GM21515 (cell line): ENCODE data around the gene FSTL1.
A peak's percentile ranks its signal among the peaks of the same experiment; 100 is the strongest.
"Not testable (repeated sequence)": the region's sequence is repeated elsewhere in the genome, so short reads cannot be mapped to it uniquely, and the experiment has no call there.

ENCODE experiments used
- ATAC-seq: cut with Tn5 transposase; IDR thresholded peaks from one replicate; pipeline ENCODE4 v1.9.1; 2021; ENCODE audit not compliant: unreplicated experiment

The FSTL1 gene

GRCh38 chr3:120418866-120419490, 31.8 kb downstream of the FSTL1 start:
- ATAC-seq = peak; percentile 48

DNA sequence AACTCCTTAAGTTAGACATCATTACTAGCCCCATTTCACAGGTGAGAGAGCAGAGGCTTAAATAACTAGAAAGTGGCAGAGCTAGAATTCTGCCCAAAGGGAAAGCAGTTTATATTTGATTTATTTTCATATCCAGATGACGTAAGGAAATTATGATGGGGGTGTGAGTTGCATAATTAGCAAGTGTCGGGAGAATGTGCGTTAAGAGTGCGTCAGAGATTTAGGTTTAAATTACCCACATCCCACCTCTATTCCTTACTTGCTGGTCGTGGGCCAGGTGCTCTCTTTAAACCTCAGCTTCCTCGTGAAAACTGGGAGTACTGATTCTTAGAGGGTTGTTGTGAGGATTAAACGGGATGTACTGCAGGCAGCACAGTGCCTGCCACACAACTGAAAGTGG, 32.3 kb downstream of the FSTL1 start:
- ATAC-seq = no peak

DNA sequence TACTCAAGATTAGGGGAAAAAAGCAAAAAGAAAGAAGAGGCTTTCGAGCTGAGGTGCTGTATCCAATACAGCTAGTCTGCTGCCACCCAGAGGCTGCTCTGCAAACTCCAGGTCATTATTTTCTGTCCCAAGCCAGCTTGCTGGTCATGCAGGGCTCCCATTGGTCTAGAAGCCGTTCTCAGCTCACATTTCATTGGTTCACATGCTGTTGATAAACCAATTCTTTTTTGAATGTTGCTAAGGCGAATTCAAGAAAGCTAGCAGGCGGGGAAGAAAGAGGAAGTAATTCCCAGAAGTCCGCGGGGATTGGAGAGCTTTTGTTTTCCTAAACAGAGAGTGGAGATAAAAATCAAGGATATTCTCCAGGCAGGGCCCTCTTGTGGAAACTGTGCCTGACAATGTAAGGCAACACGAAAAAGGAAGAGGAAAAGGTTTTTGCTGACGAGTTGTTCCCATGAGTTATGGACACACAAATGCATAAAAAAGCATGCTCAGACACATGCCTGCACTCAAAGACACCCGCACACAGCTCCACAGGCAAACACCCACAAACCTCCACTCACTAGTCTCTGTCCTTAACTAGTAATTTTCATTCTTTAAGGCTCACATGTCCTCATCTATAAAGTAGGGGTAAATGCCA, 33.4 kb downstream of the FSTL1 start:
- ATAC-seq = peak; percentile 100

DNA sequence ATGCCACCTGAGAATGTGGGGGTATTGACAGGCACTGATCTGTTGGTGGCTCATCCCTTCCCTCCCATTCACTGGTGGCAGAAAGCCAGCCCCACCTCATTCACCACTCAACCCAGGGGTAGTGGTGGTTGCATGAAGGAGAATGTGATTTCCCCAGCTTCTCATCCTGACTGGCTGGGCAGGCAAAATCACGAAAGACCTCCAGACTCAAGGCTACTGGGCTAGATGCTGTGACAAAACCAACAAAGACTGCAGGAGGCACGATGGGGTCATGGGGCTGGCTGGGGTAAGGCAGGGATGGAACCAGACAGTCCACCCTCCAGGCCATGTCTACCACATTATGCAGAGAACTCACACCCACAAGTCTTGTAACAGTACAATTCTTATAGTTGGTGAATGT, 33.9 kb downstream of the FSTL1 start:
- peak; percentile 20 for ATAC-seq

DNA sequence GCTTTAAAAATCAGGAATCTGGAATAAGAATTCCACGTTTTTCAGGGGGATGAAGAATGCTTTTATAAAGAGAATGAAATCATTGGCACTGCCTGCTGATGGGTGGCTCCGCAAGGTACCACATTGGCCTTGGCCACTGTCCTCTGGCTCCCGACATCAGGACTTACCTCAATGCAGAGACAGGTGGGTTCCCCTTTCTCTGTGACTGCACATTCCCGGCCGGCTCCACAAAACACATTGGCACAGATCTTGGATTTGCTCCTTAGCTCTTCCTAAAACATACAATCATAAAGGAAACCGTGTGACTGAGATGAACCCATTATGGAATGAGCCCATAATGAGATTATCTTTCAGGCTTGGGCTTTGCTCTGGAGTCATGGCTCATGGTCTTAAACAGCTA, 35.0 kb downstream of the FSTL1 start:
- ATAC-seq = no peak

GRCh38 chr3:120410541-120410940, 40.3 kb downstream of the FSTL1 start:
- no peak for ATAC-seq

GRCh38 chr3:120410116-120410515, 40.7 kb downstream of the FSTL1 start:
- ATAC-seq = no peak

DNA sequence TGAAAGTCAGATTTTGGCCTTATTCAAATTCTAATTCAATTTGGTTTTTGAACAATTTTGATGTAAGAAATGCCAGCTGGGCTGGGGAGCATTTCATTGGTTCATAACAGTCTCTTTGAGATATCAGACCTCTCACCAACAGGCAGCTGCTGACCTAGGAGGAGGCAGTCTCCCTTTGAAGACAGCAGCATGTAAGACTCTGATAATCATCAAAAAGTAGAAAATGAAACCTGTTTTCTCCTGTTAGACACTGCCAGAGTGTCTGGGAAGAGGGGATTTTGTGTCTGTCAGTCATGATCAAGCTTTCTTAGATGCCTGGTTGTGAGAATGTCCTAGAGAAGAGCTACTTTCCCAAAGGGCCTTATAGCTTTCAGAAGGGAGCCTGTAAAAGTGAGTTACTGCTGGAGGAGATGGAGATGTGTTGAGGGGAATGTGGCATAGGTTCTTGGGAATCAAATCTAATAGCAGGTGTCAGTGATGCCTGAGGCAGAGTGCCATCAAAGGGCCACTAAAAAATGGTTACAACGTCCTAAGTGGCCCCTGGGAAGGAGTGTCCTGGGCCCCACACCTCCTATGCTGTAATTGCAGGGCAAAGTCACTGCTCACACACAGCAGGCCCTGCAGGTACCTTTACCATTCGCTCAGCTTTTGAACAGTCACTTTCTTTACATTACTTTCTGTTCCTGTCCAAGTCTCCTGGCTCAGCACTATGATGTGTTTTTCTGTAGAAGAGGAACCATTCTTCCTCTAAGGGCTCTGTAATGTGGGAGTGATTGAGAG, 43.1 kb downstream of the FSTL1 start:
- no peak for ATAC-seq

DNA sequence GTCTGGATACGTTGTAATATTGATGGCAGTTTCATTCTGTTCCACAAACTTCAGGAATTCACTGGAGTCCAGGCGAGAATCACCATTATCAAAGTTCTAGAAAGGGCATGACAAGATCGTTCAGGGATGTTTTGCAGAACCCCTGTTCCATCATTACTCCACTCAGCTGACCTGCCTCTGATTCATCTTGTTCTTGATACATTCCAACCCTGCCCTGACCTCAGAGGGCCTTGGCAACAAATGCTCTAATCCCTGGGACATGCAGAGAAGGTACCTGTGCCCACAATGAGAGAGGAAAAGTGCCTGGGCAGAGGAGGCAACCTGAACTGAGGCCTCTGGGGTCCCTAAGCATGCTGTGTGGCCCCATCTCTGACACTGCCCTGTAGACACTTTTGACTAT, 45.9 kb downstream of the FSTL1 start:
- no peak for ATAC-seq

- no peak for ATAC-seq
Observed at GRCh38 chr3:120402257-120402656, 48.5 kb downstream of the FSTL1 start.

GRCh38 chr3:120399372-120399771, 51.4 kb downstream of the FSTL1 start:
- peak; percentile 96 for ATAC-seq

DNA sequence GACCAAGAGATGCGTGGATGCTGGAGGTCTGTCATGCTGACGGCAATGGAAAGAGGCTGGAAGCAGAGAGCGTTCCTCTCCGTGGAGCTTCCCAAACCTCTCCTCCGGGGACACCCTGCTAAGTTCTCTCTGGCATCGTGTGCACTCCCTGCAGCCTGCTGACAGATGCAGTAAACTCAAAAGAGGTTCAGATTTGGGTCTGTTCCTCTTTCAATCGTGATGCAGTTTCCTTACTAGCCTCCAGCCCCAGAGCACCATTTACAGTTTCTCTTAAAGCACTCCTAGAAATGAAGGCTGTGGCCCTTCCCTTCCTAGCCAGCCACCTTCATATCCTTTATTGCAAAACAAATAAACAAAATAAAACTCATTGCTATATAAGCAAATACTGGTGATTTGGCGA, 54.3 kb downstream of the FSTL1 start:
- no peak for ATAC-seq

GRCh38 chr3:120394347-120394746, 56.4 kb downstream of the FSTL1 start:
- ATAC-seq = no peak

GRCh38 chr3:120393761-120394160, 57.0 kb downstream of the FSTL1 start:
- no peak for ATAC-seq

DNA sequence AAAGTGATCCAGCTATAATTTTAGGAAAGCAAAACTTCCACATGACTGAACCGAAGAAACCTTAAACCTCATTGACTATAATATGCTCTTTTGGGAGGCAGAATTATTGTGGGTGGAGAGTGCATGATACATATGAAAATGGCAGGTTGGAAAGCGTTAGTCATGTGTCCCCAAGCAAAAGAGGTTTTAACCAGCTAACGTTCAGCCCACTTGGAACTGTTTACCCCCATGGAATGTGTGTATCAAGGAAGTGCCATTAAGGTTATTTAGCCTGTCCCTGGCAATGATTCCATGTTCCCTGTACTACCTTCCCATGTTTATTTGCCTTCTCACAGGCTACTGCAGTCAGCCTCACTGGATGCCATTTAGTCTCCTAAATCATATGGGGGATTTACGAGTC, 57.5 kb downstream of the FSTL1 start:
- no peak for ATAC-seq

- no peak for ATAC-seq
Observed at GRCh38 chr3:120382941-120383447, 67.8 kb downstream of the FSTL1 start.

DNA sequence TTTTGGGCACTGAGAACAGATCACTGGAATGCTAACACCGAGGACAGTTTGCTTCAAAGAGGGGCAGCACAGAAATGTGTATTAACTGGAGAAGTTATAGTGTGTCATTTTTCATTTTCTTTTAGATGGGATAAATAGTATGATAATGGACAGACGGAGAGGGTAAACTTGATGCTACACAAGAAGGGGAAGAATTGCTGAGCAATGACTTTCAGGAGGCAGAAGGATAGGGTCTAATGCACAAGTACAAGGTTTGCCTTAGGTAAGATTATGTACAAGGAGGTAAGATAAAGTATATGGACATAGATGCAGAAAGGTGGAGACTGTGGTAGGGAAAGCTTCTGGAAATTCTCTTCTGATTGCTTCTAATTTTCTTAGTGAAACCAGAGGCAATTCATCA, 69.3 kb downstream of the FSTL1 start:
- no peak for ATAC-seq

GRCh38 chr3:120377948-120378347, 72.8 kb downstream of the FSTL1 start:
- not testable (repeated sequence) for ATAC-seq

DNA sequence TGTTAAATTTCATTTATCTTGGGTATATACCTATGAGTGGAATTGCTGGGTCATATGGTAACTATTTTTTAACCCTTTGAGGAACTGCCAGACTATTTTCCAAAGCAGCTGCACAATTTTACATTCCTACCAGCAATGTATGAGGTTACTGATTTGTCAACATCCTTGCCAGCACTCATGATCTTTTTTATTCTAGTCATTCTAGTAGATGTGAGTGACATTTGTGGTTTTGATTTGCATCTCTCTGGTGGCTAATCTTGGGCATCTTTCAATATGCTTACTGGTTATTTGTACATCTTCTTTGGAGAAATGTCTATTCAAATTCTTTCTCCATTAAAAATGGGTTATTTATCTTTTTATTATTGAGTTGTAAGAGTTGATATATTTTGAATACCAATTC, 80.3 kb downstream of the FSTL1 start:
- no peak for ATAC-seq

DNA sequence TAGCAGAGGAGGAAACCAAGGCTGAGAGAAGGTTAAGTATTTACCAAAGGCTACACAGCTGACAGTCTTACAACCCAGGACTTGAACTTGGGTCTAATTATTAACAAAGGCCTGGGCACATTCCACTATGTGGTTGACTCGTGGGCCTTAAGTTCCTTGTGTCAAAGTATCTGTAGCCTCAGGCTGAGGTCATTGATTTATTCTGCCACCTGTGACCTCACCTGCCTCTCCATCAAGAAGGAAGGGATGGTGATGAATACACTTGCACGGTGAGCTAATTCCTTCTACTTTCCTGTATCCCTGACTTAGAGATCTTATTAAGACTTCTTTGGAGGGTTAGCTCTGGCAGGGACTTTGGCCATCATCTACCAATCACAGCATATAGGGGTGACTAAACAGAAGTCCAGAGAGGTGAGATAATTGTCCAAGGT, 81.7 kb downstream of the FSTL1 start:
- ATAC-seq = peak; percentile 77

- no peak for ATAC-seq
Observed at GRCh38 chr3:120368172-120368571, 82.6 kb downstream of the FSTL1 start.

- ATAC-seq = no peak
Observed at GRCh38 chr3:120364821-120365220, 86.0 kb downstream of the FSTL1 start.
